SK-N-SH (cell line): ENCODE measurements around the gene ZNF491. TPM values are rescaled to one million over a fixed set of nuclear protein-coding genes. Genes with fewer than 3 reads are reported as not detected.
"Not testable (repeated sequence)": the region's sequence is repeated elsewhere in the genome, so short reads cannot be mapped to it uniquely, and the experiment has no call there.

Experiments
- CTCF ChIA-PET: fragments of 300-600, 350-600 bp; formaldehyde crosslinking; extraction: SDS; loops from one replicate; lab custom pipeline; 2021; lab: Yijun Ruan, JAX
- POLR2A ChIA-PET: fragments of 350-600 bp; sonication (Branson Sonifier 250); formaldehyde crosslinking; extraction: SDS; loops from one replicate; lab custom pipeline; 2020; ENCODE audit warnings: antibody characterized with exemption, inconsistent platforms; lab: Yijun Ruan, JAX
- DNase-seq: peaks from one replicate; pipeline ENCODE4 v3.0.0; 2012
- H2AFZ ChIP-seq: fragments of 200-600 bp; sonication (generic); 2 replicates; pipeline ENCODE4 v1.8.1; 2016; ENCODE audit warnings: antibody characterized with exemption, mild to moderate bottlenecking, low read depth
- H3F3A ChIP-seq: fragments of 200-600 bp; sonication (generic); replicated peaks from 2 replicates; pipeline ENCODE3; 2016; ENCODE audit warnings: antibody characterized with exemption, mild to moderate bottlenecking; ENCODE audit not compliant: insufficient read depth
- H3K27ac ChIP-seq, 2 experiments: fragments of 200-500 bp in 1 of 2; fragments of 200-600 bp in 1 of 2; sonication (Bioruptor generic) in 1 of 2; sonication (generic), shearing (Covaris generic) in 1 of 2; 2 replicates each; pipeline versions ENCODE4 v1.5.1 to v1.6.1; 2014 to 2016; ENCODE audit warnings: low read depth in 2 of 2, inconsistent platforms in 1 of 2, low read length in 1 of 2, mild to moderate bottlenecking in 1 of 2, mixed read lengths in 1 of 2
- H3K27me3 ChIP-seq: fragments of 200-600 bp; sonication (generic), shearing (Covaris generic); 2 replicates; pipeline ENCODE4 v1.6.1; 2016; ENCODE audit warnings: mixed run types; ENCODE audit not compliant: insufficient read depth
- H3K36me3 ChIP-seq, 2 experiments: fragments of 200-500 bp in 1 of 2; fragments of 200-600 bp in 1 of 2; sonication (Bioruptor generic) in 1 of 2; sonication (generic) in 1 of 2; replicated peaks in 1 of 2; 2 replicates each; pipeline versions ENCODE3 to v1.5.1; 2014 to 2016; ENCODE audit warnings: low read length in 1 of 2, mild to moderate bottlenecking in 1 of 2; ENCODE audit not compliant: insufficient read depth in 2 of 2, control insufficient read depth in 1 of 2
- H3K4me1 ChIP-seq, 2 experiments: fragments of 200-500 bp in 1 of 2; fragments of 200-600 bp in 1 of 2; sonication (Bioruptor generic) in 1 of 2; sonication (generic), shearing (Covaris generic) in 1 of 2; 2 replicates each; pipeline versions ENCODE4 v1.5.1 to v1.6.1; 2014 to 2016; ENCODE audit warnings: low read depth in 1 of 2, low read length in 1 of 2, mixed run types in 1 of 2; ENCODE audit not compliant: insufficient read depth in 2 of 2, control insufficient read depth in 1 of 2
- H3K4me2 ChIP-seq: fragments of 200-600 bp; sonication (generic), shearing (Covaris generic); 2 replicates; pipeline ENCODE4 v1.6.1; 2017; ENCODE audit warnings: mixed run types
- H3K4me3 ChIP-seq, 2 experiments: fragments of 200-500 bp in 1 of 2; fragments of 200-600 bp in 1 of 2; sonication (Bioruptor generic) in 1 of 2; sonication (generic), shearing (Covaris generic) in 1 of 2; 2 replicates each; pipeline versions ENCODE4 v1.5.1 to v1.8.1; 2014 to 2016; ENCODE audit warnings: low read depth in 2 of 2, inconsistent platforms in 1 of 2, low read length in 1 of 2, mild to moderate bottlenecking in 1 of 2, mixed read lengths in 1 of 2, moderate library complexity in 1 of 2
- H3K79me2 ChIP-seq: fragments of 200-600 bp; sonication (generic); 2 replicates; pipeline ENCODE4 v1.8.1; 2017; ENCODE audit warnings: mild to moderate bottlenecking; ENCODE audit not compliant: insufficient read depth
- H3K9ac ChIP-seq: fragments of 200-600 bp; sonication (generic); 2 replicates; pipeline ENCODE4 v1.6.1; 2017; ENCODE audit warnings: mixed run types
- H3K9me2 ChIP-seq: fragments of 200-600 bp; sonication (generic); 2 replicates; pipeline ENCODE4 v1.6.1; 2017; ENCODE audit warnings: mixed run types
- H3K9me3 ChIP-seq: fragments of 200-600 bp; sonication (generic); 2 replicates; pipeline ENCODE4 v1.6.1; 2017; ENCODE audit warnings: mixed run types, mild to moderate bottlenecking, moderate library complexity
- H4K20me1 ChIP-seq: fragments of 200-600 bp; sonication (generic); 2 replicates; pipeline ENCODE4 v1.6.1; 2017; ENCODE audit warnings: mild to moderate bottlenecking, mixed run types; ENCODE audit not compliant: insufficient read depth
- CTCF ChIP-seq: fragments of 200-600 bp; sonication (generic); IDR thresholded peaks from 2 replicates; pipeline ENCODE4 v1.6.1; 2017; ENCODE audit warnings: antibody characterized with exemption, mild to moderate bottlenecking, moderate library complexity
- MEF2A ChIP-seq: IDR thresholded peaks from 2 replicates; pipeline ENCODE4 v1.4.0; 2012; ENCODE audit warnings: low read depth, borderline replicate concordance
- SMC3 ChIP-seq: IDR thresholded peaks from 2 replicates; pipeline ENCODE4 v1.6.1; 2012; ENCODE audit warnings: low read depth, low read length, improper control_type of control experiment
- TCF12 ChIP-seq: IDR thresholded peaks from 2 replicates; pipeline ENCODE4 v1.4.0; 2012
- USF2 ChIP-seq: fragments of 150-350 bp; IDR thresholded peaks from 2 replicates; pipeline ENCODE4 v1.6.1; 2017; ENCODE audit warnings: antibody characterized with exemption, low read length, low read depth, borderline replicate concordance
- WGBS: methylation state at CpG from one replicate; pipeline ENCODE4 v1.1.6; 2017; ENCODE audit warnings: low lambda C conversion rate; 5-methylcytosine and 5-hydroxymethylcytosine counted together
- polyA plus RNA-seq, 3 experiments: library from polyadenylated mRNA; depleted of rRNA; stranded (reverse); fragments of >200 nt; gene quantifications; 2 replicates each; pipeline ENCODE4 v1.2.3, GENCODE V29; 2012

Gene ZNF491
- polyA plus RNA-seq, 1 of the 3 experiments (the other 2 are of a cell fraction): 0.77 TPM

- TF ChIP-seq CTCF: no peak
- no peak for TF ChIP-seq USF2
- TF ChIP-seq MEF2A: no peak
- TF ChIP-seq TCF12: no peak
- TF ChIP-seq, all 33 proteins: peak for 0
Measured at GRCh38 chr19:11814700-11815035, 16.3 kb downstream of the ZNF491 start (continued).

GRCh38 chr19:11821474-11822109 lies 23.3 kb downstream of the ZNF491 start:
- H3K79me2 ChIP-seq: peaks cover 32% of the 10 kb centered on the region
- no peak overlapping the region for H3K4me3 ChIP-seq
- ChIA-PET CTCF (no interaction called here), POLR2A (no interaction called here)
- no peak overlapping the region for H2AFZ ChIP-seq
- H4K20me1 ChIP-seq: no peaks in the 10 kb centered on the region
- no peak overlapping the region for H3K4me2 ChIP-seq
- H3K9me2 ChIP-seq: no peaks in the 10 kb centered on the region
- no peaks in the 10 kb centered on the region for H3K4me1 ChIP-seq
- no peaks in the 10 kb centered on the region for H3K9me3 ChIP-seq
- H3K27me3 ChIP-seq: no peaks in the 10 kb centered on the region
- no peaks in the 10 kb centered on the region for H3F3A ChIP-seq
- no peak overlapping the region for H3K9ac ChIP-seq
- no peak for TF ChIP-seq SMC3
- TF ChIP-seq, all 33 proteins: peak for 0
- 67% methylated on average over 5 of the region's 5 CpGs for WGBS
- Histone ChIP-seq H3K27ac (no peak overlapping the region), H3K36me3 (peaks cover 0 to 20% of the 10 kb centered on the region in 2 experiments)
- DNase-seq: no peak

- peaks cover 24% of the 10 kb centered on the region for H3K9me3 ChIP-seq
- POLR2A ChIA-PET, H3K4me1 ChIP-seq, H3K79me2 ChIP-seq, H3F3A ChIP-seq, H3K27ac ChIP-seq, CTCF ChIA-PET, H3K9ac ChIP-seq, H2AFZ ChIP-seq, H4K20me1 ChIP-seq, DNase-seq, H3K4me3 ChIP-seq, H3K27me3 ChIP-seq, H3K9me2 ChIP-seq, H3K4me2 ChIP-seq: not testable (repeated sequence)
- H3K36me3 ChIP-seq: peaks cover 25 to 72% of the 10 kb centered on the region in 2 experiments
- 78% methylated on average over 7 of the region's 7 CpGs for WGBS
Measured at GRCh38 chr19:11828957-11829876, 30.9 kb downstream of the ZNF491 start.
